ENCODE measurements around the gene TRA2B.

GRCh38 chr3:185934767-185935464 is 2.9 kb downstream of the TRA2B start:
- TF ChIP-seq CTCF (IDR thresholded peaks at IDR 0.05) (no peak), POLR2A (IDR thresholded peaks at IDR 0.05) (no peak)

All from testis (tissue), 2 donors.